ENCODE measurements around the gene CGB5.

DNA sequence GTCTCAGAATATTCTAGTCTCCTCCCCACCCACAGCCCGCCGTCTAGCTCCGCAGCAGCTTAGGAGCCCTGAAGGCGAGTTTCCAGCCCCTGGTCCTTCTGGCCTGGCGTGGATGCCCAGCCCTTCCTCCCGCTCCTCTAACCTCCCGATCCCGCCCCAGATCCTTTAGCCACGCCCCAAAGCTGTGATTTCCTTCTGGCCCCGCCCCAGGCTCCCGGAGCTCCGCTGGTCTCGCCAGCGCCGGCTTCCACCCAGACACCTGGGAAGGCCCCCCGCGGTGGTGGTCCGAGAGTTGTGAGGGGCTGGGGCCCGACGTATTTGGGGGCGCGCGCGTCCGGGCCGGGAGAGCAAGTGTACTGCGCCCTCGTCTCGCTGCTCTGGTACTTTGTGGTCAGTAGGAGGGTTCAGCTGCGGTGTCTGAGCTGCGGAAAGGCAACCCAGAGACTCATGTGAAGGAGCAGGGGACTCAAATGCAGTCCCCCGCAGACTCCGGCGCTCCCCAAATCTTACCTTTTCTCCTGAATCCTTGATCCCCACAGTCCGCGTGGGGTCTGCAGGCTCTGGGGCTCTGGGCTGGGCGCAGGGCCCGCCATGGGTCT, 14.1 kb downstream of the CGB5 start, which contains the start of gene CGB7:
- TF ChIP-seq ZNF384 (IDR thresholded peaks at IDR 0.05) (no peak), NFRKB (IDR thresholded peaks at IDR 0.05) (no peak), BHLHE40 (IDR thresholded peaks at IDR 0.05; ENCODE audit: borderline replicate concordance) (no peak)

All from HEK293T (cell line).